ENCODE data around the gene OTOG. TPM values are rescaled to one million over a fixed set of nuclear protein-coding genes. Genes with fewer than 3 reads are reported as not detected.

Gene OTOG
- total RNA-seq, 1 donor from 2014 or later, result not detected

GRCh38 chr11:17606233-17607082 lies 59.4 kb downstream of the OTOG start:
- H3K36me3 ChIP-seq, result no peaks in the 10 kb centered on the region
- no peak overlapping the region for H3K4me3 ChIP-seq
- H3K9me3 ChIP-seq, result no peaks in the 10 kb centered on the region
- intact Hi-C loops (cut with DNase I), result no loop called here
- no peaks in the 10 kb centered on the region for H3K27me3 ChIP-seq
- DNase-seq (ENCODE audit: low spot score in 2 of 2), result no peak
- no peaks in the 10 kb centered on the region for H3K4me1 ChIP-seq
- no peak overlapping the region for H3K27ac ChIP-seq
- TF ChIP-seq CTCF (IDR thresholded peaks at IDR 0.05), result no peak

DNA sequence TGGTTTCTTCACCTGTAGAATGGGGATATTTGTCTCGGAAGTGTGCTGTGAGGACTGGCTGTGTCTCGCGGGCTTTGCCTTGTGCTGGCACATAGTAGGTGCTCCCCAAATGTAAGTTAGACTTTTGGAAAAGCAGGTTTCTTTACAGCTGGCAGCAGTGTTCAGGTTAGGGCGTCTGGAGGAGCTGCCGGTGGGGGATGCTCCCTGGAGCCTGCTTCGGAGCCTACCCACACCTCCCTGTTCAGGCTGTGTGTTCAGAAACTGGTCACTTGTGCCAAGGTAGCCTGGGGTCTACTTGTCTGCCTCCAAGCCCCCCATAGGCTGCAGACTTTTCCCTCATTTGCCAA lies 60.0 kb downstream of the OTOG start:
- no peak overlapping the region for H3K4me3 ChIP-seq
- no peak overlapping the region for H3K27ac ChIP-seq
- no peak for TF ChIP-seq CTCF (IDR thresholded peaks at IDR 0.05)
- no peaks in the 10 kb centered on the region for H3K36me3 ChIP-seq
- DNase-seq (ENCODE audit: low spot score in 2 of 2), result no peak
- no peaks in the 10 kb centered on the region for H3K4me1 ChIP-seq
- intact Hi-C loops (cut with DNase I), result no loop called here
- no peaks in the 10 kb centered on the region for H3K9me3 ChIP-seq
- H3K27me3 ChIP-seq, result no peaks in the 10 kb centered on the region

DNA sequence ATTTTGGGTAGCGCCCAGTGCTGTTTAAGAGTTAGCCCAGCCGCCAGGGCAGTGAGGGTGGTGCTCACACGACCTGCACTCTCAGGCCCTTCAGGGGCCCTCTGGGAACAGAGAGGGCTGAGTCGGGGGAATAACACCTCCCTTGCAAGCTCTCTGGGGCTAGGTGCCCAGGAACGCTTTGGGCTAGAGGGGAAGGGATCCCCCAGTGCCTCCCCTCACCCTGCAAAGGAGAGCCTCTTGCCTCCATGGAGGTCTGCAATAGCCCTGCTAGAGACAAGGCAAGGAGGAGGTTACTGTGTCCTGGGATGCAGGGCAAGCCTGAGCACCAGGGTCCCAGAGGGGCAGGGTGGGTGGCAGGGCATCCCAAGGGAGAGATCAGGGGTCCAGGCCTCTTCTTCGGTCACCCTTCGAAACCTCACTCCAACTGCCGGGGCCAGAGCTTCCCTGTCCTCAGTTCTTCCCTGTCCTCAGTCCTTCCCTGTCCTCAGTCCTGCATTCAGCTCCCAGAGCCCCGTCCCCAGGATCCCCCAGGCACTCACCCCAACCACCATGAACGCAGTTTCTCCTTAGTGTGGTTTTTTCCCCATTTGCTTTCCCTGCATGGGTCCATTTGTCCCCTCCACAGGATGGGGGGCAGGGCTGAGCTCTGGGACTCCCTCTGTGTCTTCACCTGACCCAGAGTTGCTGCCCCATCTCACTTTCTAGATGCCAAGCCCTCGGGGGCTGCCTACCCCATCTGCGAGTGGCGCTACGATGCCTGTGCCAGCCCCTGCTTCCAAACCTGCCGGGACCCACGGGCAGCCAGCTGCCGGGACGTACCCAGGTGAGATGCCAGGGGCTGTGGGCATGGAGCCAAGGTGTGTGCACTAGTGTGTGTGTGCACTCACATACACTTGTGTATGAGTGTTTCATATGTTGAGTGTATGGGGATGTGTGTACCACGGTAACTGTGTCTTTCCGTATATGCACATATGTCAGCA lies 60.8 kb downstream of the OTOG start:
- no peaks in the 10 kb centered on the region for H3K27me3 ChIP-seq
- H3K4me1 ChIP-seq, result no peaks in the 10 kb centered on the region
- H3K9me3 ChIP-seq, result no peaks in the 10 kb centered on the region
- no peak overlapping the region for H3K4me3 ChIP-seq
- no peak overlapping the region for H3K27ac ChIP-seq
- no peak for DNase-seq (ENCODE audit: low spot score in 2 of 2)
- no peak for TF ChIP-seq CTCF (IDR thresholded peaks at IDR 0.05)
- intact Hi-C loops (cut with DNase I), result no loop called here
- H3K36me3 ChIP-seq, result no peaks in the 10 kb centered on the region

DNA sequence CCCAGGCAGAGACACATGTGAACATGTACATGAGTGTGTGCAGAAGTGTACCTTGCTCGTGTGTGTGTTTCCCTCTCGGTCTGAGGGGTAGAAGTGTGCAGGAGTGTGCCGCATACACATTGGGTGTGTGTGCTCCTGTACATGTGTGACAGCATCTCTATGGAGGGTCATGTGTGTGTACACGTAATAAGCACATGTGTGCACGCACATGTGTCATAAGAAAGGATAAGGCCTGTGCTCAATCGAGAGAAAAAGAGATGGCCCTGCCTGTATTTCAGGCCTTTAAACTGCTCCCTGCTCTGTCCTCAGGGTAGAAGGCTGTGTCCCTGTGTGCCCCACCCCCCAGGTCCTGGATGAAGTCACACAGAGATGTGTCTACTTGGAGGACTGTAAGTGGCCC lies 61.8 kb downstream of the OTOG start:
- intact Hi-C loops (cut with DNase I), result no loop called here
- no peak for TF ChIP-seq CTCF (IDR thresholded peaks at IDR 0.05)
- Histone ChIP-seq H3K27ac (no peak overlapping the region), H3K27me3 (no peaks in the 10 kb centered on the region), H3K4me3 (no peak overlapping the region), H3K4me1 (no peaks in the 10 kb centered on the region), H3K36me3 (no peaks in the 10 kb centered on the region), H3K9me3 (no peaks in the 10 kb centered on the region)
- no peak for DNase-seq (ENCODE audit: low spot score in 2 of 2)

- Histone ChIP-seq H3K27me3 (no peaks in the 10 kb centered on the region), H3K9me3 (no peaks in the 10 kb centered on the region), H3K27ac (no peak overlapping the region), H3K36me3 (no peaks in the 10 kb centered on the region), H3K4me1 (no peaks in the 10 kb centered on the region), H3K4me3 (no peak overlapping the region)
- TF ChIP-seq CTCF (IDR thresholded peaks at IDR 0.05), result no peak
- DNase-seq (ENCODE audit: low spot score in 2 of 2), result no peak
- intact Hi-C loops (cut with DNase I), result no loop called here
Measured at GRCh38 chr11:17609291-17610084, 62.4 kb downstream of the OTOG start.

Measured in ascending aorta (tissue), 2 donors.